ENCODE results near the gene LTA.

Gene LTA, protein sequence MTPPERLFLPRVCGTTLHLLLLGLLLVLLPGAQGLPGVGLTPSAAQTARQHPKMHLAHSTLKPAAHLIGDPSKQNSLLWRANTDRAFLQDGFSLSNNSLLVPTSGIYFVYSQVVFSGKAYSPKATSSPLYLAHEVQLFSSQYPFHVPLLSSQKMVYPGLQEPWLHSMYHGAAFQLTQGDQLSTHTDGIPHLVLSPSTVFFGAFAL
- long read RNA-seq, result 0 reads

DNA sequence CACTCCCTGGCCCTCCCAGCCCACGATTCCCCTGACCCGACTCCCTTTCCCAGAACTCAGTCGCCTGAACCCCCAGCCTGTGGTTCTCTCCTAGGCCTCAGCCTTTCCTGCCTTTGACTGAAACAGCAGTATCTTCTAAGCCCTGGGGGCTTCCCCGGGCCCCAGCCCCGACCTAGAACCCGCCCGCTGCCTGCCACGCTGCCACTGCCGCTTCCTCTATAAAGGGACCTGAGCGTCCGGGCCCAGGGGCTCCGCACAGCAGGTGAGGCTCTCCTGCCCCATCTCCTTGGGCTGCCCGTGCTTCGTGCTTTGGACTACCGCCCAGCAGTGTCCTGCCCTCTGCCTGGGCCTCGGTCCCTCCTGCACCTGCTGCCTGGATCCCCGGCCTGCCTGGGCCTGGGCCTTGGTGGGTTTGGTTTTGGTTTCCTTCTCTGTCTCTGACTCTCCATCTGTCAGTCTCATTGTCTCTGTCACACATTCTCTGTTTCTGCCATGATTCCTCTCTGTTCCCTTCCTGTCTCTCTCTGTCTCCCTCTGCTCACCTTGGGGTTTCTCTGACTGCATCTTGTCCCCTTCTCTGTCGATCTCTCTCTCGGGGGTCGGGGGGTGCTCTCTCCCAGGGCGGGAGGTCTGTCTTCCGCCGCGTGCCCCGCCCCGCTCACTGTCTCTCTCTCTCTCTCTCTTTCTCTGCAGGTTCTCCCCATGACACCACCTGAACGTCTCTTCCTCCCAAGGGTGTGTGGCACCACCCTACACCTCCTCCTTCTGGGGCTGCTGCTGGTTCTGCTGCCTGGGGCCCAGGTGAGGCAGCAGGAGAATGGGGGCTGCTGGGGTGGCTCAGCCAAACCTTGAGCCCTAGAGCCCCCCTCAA is at the start of gene LTA:
Gene LTA (plus strand): TSS at position 249 of the 871 bp plus-strand sequence. CDS start 454 bp downstream, at position 703.
- Histone ChIP-seq H3K27ac (replicated peaks) (no peak within 1 kb of the TSS), H3K4me3 (replicated peaks; ENCODE audit: insufficient read depth, low read length) (no peak within 1 kb of the TSS), H3K27me3 (ENCODE audit: insufficient read depth, poor library complexity, severe bottlenecking) (no peaks in the 10 kb centered on the region)
- TF ChIP-seq SPI1 (IDR thresholded peaks at IDR 0.05; ENCODE audit: borderline replicate concordance, low read depth), result no peak
- no peak for TF ChIP-seq GABPA (IDR thresholded peaks at IDR 0.05; ENCODE audit: low read depth)
- TF ChIP-seq CTCF (IDR thresholded peaks at IDR 0.05; ENCODE audit: insufficient read depth, low read length), result no peak
- no peak for TF ChIP-seq REST (IDR thresholded peaks at IDR 0.05; ENCODE audit: insufficient replicate concordance, low read depth)
- no peak for TF ChIP-seq POLR2AphosphoS5 (IDR thresholded peaks at IDR 0.05; ENCODE audit: low read depth)
- DNase-seq (ENCODE audit: low read depth in 1 of 2, low spot score in 1 of 2), result no peak

DNA sequence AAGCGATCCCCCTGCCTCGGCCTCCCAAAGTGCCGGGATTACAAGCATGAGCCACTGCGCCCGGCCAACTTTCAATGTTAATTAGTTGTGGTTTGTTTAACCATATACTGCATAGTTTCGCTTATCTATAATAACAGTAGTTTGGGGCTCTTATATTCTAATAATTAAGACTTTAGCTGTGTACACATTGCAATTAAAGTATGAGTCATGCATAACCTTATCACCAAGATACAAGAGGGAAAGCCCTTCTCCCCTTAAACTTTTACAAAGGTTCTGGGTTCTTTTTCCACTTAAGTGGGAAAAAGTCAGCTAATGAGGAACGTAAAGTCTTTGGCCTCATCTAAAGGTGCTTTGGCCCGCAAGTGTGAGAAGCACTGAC is 46.5 kb upstream of the LTA start:
- TF ChIP-seq CTCF (IDR thresholded peaks at IDR 0.05; ENCODE audit: insufficient read depth, low read length) (no peak), REST (IDR thresholded peaks at IDR 0.05; ENCODE audit: insufficient replicate concordance, low read depth) (no peak), SPI1 (IDR thresholded peaks at IDR 0.05; ENCODE audit: borderline replicate concordance, low read depth) (no peak), GABPA (IDR thresholded peaks at IDR 0.05; ENCODE audit: low read depth) (no peak), POLR2AphosphoS5 (IDR thresholded peaks at IDR 0.05; ENCODE audit: low read depth) (no peak)
- no peak for DNase-seq (ENCODE audit: low read depth in 1 of 2, low spot score in 1 of 2)
- Histone ChIP-seq H3K4me3 (replicated peaks; ENCODE audit: insufficient read depth, low read length) (no peak overlapping the region), H3K27ac (replicated peaks) (no peak overlapping the region), H3K27me3 (ENCODE audit: insufficient read depth, poor library complexity, severe bottlenecking) (no peaks in the 10 kb centered on the region)

DNA sequence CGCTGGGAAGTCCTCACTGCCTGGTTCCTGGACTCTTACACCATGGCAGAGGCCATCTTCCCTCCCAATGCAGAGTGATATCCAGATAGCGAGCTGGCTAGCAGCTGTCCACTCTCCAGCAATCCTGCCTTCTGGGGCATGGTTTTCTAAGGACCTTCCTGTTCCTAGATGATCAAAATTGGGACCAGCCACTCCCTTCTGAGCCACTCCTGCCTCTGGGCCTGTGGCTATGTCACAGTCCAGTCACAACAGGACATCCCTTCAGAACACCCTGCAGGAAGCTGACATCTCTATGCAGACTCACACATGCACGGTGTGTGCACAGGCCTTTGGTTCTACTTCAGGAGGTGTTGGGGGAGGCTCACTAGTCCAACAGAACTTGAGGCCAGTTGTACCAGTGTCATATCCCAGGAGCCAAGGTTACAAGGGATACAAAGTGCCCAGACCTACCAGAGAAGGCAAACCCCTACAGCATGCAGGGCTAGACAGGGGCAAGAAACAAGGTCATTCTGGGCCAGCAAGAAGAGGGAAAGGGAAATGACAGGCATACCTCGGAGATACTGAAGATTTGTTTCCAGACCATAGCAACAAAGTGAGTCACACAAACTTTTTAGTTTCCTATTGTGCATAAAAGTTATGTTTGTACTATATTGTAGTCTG is 46.0 kb upstream of the LTA start:
- no peak for TF ChIP-seq POLR2AphosphoS5 (IDR thresholded peaks at IDR 0.05; ENCODE audit: low read depth)
- no peak for TF ChIP-seq CTCF (IDR thresholded peaks at IDR 0.05; ENCODE audit: insufficient read depth, low read length)
- no peak for TF ChIP-seq REST (IDR thresholded peaks at IDR 0.05; ENCODE audit: insufficient replicate concordance, low read depth)
- TF ChIP-seq SPI1 (IDR thresholded peaks at IDR 0.05; ENCODE audit: borderline replicate concordance, low read depth), result no peak
- no peak for TF ChIP-seq GABPA (IDR thresholded peaks at IDR 0.05; ENCODE audit: low read depth)
- DNase-seq (ENCODE audit: low read depth in 1 of 2, low spot score in 1 of 2), result no peak
- Histone ChIP-seq H3K27me3 (ENCODE audit: insufficient read depth, poor library complexity, severe bottlenecking) (no peaks in the 10 kb centered on the region), H3K4me3 (replicated peaks; ENCODE audit: insufficient read depth, low read length) (no peak overlapping the region), H3K27ac (replicated peaks) (no peak overlapping the region)

All from HL-60 (cell line).